EL (cell line): Measurements from ENCODE around the gene SLC16A12.

Experiments used
- DNase-seq: peaks from one replicate; pipeline ENCODE4 v3.0.0-alpha.2; 2016

The SLC16A12 gene

GRCh38 chr10:89388806-89389205 is 146.6 kb downstream of the SLC16A12 start:
- no peak for DNase-seq

DNA sequence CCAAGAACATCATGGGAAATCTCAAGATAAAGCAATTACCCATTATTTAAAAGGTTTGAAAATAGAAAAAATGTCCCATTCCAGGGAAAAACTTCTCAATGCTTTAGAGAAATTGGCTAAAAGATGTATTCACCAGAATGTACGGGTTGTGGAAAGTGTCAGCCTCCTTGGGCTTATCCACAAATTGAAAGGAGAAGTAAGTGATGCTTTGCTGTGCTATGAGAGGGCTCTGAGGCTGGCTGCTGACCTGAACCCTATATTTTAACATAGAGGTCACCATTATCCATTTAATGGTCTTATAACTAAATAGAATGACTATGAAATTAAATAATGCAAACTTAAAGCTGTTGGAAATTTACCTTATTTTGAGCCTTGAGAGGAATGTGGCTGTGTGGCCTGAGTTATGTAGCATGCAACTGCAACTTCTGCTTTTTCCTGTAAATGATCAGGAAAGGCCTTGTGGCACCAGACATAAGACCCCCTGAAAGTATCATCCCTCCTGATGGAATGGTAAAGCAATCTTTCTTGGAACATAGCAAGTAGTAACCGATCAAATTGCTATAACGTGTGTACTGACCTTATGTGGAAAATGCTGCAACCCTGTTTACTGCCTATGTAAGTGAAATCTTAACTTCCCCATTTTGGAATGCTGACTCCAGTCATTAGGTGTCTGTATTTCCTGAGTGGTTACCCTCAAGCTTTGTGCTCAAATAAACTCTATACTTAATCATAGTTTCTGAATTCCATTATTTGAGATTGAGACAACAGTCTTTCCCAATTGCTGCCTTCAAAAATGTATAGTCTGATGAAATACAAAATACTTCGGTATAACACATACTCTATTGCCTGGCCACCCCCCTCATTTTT is 150.7 kb downstream of the SLC16A12 start:
- no peak for DNase-seq

- no peak for DNase-seq
These were observed 152.6 kb downstream of the SLC16A12 start for GRCh38 chr10:89382757-89383156.
